SK-N-MC (cell line): ENCODE data around the gene CARD11.

Experiments used
- DNase-seq: peaks from one replicate; pipeline ENCODE4 v3.0.0-alpha.2; 2011; ENCODE audit warnings: low read depth, low spot score
- H3K27ac ChIP-seq: fragments of 200-600 bp; sonication (generic); 2 replicates; pipeline ENCODE4 v1.5.1; 2016; ENCODE audit warnings: mixed run types
- H3K36me3 ChIP-seq: fragments of 200-600 bp; sonication (generic); 2 replicates; pipeline ENCODE4 v1.6.1; 2017; ENCODE audit warnings: antibody characterized with exemption, low read length, mixed read lengths; ENCODE audit not compliant: insufficient read depth
- H3K4me3 ChIP-seq: fragments of 200-600 bp; sonication (generic); 2 replicates; pipeline ENCODE4 v1.5.1; 2016
- H3K9ac ChIP-seq: fragments of 200-600 bp; sonication (generic); 2 replicates; pipeline ENCODE4 v1.8.0; 2017; ENCODE audit warnings: mixed run types, mixed read lengths; ENCODE audit not compliant: insufficient read length
- H3K9me3 ChIP-seq: fragments of 200-600 bp; sonication (generic); 2 replicates; pipeline ENCODE4 v1.6.1; 2017; ENCODE audit warnings: low read depth, mild to moderate bottlenecking, antibody characterized with exemption, low read length, moderate library complexity, mixed read lengths
- EZH2 ChIP-seq: fragments of 200-600 bp; sonication (generic); IDR thresholded peaks from one replicate; pipeline ENCODE4 v1.6.1; 2017; ENCODE audit warnings: antibody characterized with exemption
- FOXP2 ChIP-seq: optimal IDR thresholded peaks from 2 replicates; pipeline ENCODE3; 2011; ENCODE audit warnings: mild to moderate bottlenecking, moderate library complexity; ENCODE audit not compliant: insufficient read depth; ENCODE audit errors: extremely low read length, control extremely low read depth
- POLR2AphosphoS5 ChIP-seq: IDR thresholded peaks from 2 replicates; pipeline ENCODE4 v1.6.1; 2012; ENCODE audit warnings: mild to moderate bottlenecking, low read depth, low read length, borderline replicate concordance

CARD11 gene

GRCh38 chr7:2886900-2887299, 156.8 kb downstream of the CARD11 start:
- DNase-seq, result peak; percentile 81
- Histone ChIP-seq H3K9ac (no peak overlapping the region), H3K9me3 (no peaks in the 10 kb centered on the region), H3K4me3 (no peak overlapping the region), H3K27ac (peak overlapping the region; percentile 78; the same call in 1 of the 2 replicates), H3K36me3 (no peaks in the 10 kb centered on the region)
- TF ChIP-seq EZH2 (no peak), POLR2AphosphoS5 (no peak), FOXP2 (no peak)

- Histone ChIP-seq H3K27ac (peak overlapping the region; percentile 78), H3K9ac (peak overlapping the region; percentile 57), H3K9me3 (no peaks in the 10 kb centered on the region), H3K4me3 (no peak overlapping the region), H3K36me3 (no peaks in the 10 kb centered on the region)
- TF ChIP-seq POLR2AphosphoS5, result no peak
- DNase-seq, result no peak
These were observed 157.3 kb downstream of the CARD11 start for GRCh38 chr7:2886391-2886790.

DNA sequence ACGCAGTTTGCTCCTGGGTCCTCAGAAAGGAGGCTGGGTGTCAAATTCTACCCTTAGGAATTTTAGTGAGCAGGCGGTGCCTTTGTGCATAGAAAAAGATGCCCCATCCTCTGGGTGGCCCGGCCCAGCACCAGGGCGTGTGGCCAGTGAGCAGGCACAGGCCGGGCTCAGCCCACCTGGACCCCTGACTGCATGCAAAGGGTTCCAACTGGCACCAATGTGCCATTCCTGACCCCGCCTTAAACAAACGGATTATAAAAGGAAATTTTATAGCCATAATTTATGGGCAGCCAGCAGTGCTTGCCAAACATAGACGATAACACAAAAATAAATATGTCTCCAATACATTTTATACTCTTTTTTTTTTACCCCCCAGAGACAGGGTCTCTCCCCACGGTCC, 159.5 kb downstream of the CARD11 start:
- Histone ChIP-seq H3K9ac (no peak overlapping the region), H3K4me3 (no peak overlapping the region), H3K9me3 (no peaks in the 10 kb centered on the region), H3K36me3 (no peaks in the 10 kb centered on the region), H3K27ac (peak overlapping the region; percentile 72)
- no peak for DNase-seq
- TF ChIP-seq EZH2, result no peak
- TF ChIP-seq FOXP2, result no peak
- TF ChIP-seq POLR2AphosphoS5, result no peak

GRCh38 chr7:2883101-2883500, 160.6 kb downstream of the CARD11 start:
- Histone ChIP-seq H3K9me3 (no peaks in the 10 kb centered on the region), H3K4me3 (no peak overlapping the region), H3K36me3 (no peaks in the 10 kb centered on the region), H3K9ac (no peak overlapping the region), H3K27ac (no peak overlapping the region; the same call in 1 of the 2 replicates)
- no peak for DNase-seq
- TF ChIP-seq POLR2AphosphoS5 (no peak), EZH2 (no peak), FOXP2 (no peak)

GRCh38 chr7:2882111-2882510, 161.6 kb downstream of the CARD11 start:
- no peak for DNase-seq
- no peak for TF ChIP-seq EZH2
- TF ChIP-seq POLR2AphosphoS5, result no peak
- TF ChIP-seq FOXP2, result no peak
- H3K27ac ChIP-seq, result no peak overlapping the region
- H3K9ac ChIP-seq, result no peak overlapping the region
- no peaks in the 10 kb centered on the region for H3K36me3 ChIP-seq
- H3K9me3 ChIP-seq, result no peaks in the 10 kb centered on the region
- no peak overlapping the region for H3K4me3 ChIP-seq

GRCh38 chr7:2880874-2881533, 162.7 kb downstream of the CARD11 start:
- no peaks in the 10 kb centered on the region for H3K9me3 ChIP-seq
- no peak for DNase-seq
- H3K36me3 ChIP-seq, result no peaks in the 10 kb centered on the region
- H3K9ac ChIP-seq, result no peak overlapping the region
- no peak for TF ChIP-seq EZH2
- TF ChIP-seq POLR2AphosphoS5, result no peak
- TF ChIP-seq FOXP2, result no peak
- no peak overlapping the region for H3K27ac ChIP-seq
- H3K4me3 ChIP-seq, result no peak overlapping the region

DNA sequence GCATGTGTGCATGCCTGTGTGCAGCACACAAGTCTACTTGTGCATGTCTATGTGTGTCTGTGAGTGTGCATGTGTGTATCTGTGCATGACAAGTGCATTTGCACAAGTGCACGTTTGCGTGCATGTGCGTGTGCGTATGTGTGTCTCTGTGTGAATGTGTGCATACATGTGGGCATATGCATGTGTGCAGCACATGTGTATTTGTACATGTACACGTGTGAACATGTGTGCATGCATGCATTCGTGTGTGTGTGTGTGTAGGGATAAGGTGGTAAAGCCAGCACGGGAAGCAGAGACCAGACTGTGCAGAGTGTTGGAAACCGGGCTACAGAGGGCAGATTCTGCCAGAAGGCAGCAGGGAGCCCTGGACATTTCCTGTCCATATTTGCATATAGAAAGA, 163.6 kb downstream of the CARD11 start:
- Histone ChIP-seq H3K4me3 (no peak overlapping the region), H3K27ac (no peak overlapping the region), H3K9me3 (no peaks in the 10 kb centered on the region), H3K9ac (no peak overlapping the region), H3K36me3 (no peaks in the 10 kb centered on the region)
- no peak for TF ChIP-seq EZH2
- TF ChIP-seq FOXP2, result no peak
- TF ChIP-seq POLR2AphosphoS5, result no peak
- DNase-seq, result no peak

DNA sequence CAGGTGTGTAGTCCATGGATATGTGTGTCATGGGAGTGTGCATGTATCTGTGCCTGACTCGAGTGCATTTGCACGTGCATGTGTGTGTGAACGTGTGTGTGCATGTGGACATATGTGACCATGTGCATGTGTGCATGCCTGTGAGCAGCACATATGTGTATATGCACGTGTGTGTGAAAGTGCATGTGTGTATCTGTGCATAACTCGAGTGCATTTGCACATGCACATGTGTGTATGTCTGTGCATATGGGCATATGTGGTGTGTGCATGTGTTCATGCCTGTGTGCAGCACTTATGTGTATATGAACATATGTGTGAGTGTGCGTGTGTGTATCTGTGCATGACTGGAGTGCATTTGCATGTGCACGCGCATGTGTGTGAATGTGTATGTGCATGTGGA, 164.3 kb downstream of the CARD11 start:
- no peak for DNase-seq
- Histone ChIP-seq H3K27ac (no peak overlapping the region), H3K4me3 (no peak overlapping the region), H3K36me3 (no peaks in the 10 kb centered on the region), H3K9me3 (no peaks in the 10 kb centered on the region), H3K9ac (no peak overlapping the region)
- TF ChIP-seq FOXP2 (no peak), POLR2AphosphoS5 (no peak), EZH2 (no peak)

- H3K27ac ChIP-seq, result no peak overlapping the region
- no peaks in the 10 kb centered on the region for H3K36me3 ChIP-seq
- no peaks in the 10 kb centered on the region for H3K9me3 ChIP-seq
- DNase-seq, result no peak
- H3K4me3 ChIP-seq, result no peak overlapping the region
- no peak for TF ChIP-seq EZH2
- TF ChIP-seq FOXP2, result no peak
- no peak for TF ChIP-seq POLR2AphosphoS5
- H3K9ac ChIP-seq, result no peak overlapping the region
These were observed 165.4 kb downstream of the CARD11 start for GRCh38 chr7:2878306-2878705.
